NCI-H345 treated with DMSO at 0.1 percent for 48 hours (cell line): ENCODE data around the gene ZNF385D.
"Not testable (repeated sequence)": the region's sequence is repeated elsewhere in the genome, so short reads cannot be mapped to it uniquely, and the experiment has no call there.

Experiments used
- DNase-seq: peaks from one replicate; lab custom pipeline; 2025; ENCODE audit not compliant: unreplicated experiment; lab: John Stamatoyannopoulos, UW

The ZNF385D gene

DNA sequence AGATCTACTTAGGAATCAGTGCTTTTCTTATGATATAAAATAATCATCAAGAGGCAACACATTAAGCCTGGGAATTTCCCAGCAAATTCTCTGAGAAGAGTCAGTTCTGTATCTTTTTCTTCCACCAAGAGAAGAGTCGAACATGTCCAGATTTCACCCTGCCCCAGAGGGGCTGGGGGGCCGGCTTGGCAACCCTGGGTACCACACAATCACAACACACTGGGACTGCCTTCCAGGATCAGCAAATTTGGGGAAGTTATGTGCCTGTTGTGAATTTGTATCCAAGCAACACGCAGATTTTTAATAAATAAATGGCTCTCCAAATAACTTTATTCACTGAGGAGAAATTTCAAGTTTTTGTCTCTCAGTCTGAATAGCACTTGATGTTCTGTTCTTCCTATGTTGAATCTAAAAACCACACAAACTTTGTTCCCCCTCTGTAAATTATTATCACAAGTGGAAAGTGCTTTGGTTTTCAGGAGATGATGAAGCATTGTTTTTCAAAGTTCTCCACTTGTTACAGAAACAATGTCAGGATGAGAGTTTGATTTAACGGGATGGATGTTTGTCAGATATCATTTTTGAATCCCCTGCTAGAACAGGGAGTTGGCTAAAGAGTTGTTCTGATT lies 357.2 kb downstream of the ZNF385D start:
- no peak for DNase-seq

GRCh38 chr3:21392526-21392925 lies 358.5 kb downstream of the ZNF385D start:
- no peak for DNase-seq

GRCh38 chr3:21390856-21391255 lies 360.2 kb downstream of the ZNF385D start:
- no peak for DNase-seq

GRCh38 chr3:21390136-21390535 lies 360.9 kb downstream of the ZNF385D start:
- DNase-seq: no peak

DNA sequence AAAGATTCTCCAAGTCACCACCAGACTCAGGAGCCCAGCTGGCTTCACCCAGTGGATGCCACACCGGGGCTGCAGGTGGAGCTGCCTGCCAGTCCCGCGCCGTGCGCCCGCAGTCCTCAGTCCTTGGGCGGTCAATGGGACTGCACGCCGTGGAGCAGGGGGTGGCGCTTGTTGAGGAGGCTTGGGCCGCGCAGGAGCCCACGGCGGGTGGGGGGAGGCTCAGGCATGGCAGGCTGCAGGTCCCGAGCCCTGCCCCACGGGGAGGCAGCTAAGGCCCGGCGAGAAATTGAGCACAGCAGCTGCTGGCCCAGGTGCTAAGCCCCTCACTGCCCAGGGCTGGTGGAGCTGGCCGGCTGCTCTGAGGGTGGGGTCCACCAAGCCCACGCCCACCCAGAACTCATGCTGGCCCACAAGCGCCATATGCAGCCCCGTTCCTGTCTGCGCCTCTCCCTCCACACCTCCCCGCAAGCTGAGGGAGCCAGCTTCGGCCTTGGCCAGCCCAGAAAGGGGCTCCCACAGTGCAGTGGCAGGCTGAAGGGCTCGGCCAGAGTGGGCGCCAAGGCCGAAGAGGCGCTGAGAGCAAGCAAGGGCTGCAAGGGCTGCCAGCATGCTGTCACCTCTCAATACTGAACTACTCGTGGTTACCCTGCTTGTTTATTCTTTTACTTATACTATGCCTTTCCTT lies 363.7 kb downstream of the ZNF385D start:
- DNase-seq: not testable (repeated sequence)

DNA sequence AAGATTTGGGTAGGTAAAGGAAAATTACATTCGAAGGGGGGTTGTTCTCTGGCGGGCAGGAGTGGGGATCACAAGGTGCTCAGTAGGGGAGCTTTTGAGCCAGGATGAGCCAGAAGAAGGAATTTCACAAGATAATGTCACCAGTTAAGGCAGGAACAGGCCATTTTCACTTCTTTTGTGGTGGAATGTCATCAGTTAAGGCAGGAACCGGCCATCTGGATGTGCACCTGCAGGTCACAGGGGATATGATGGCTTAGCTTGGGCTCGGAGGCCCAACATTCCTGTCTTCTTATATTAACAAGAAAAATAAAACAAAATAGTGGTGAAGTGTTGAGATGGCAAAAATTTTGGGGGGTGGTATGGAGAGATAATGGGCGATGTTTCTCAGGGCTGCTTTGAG lies 373.0 kb downstream of the ZNF385D start:
- not testable (repeated sequence) for DNase-seq

- no peak for DNase-seq
These were observed 373.8 kb downstream of the ZNF385D start for GRCh38 chr3:21377071-21377769.

GRCh38 chr3:21372316-21372715 lies 378.7 kb downstream of the ZNF385D start:
- DNase-seq: no peak
